Skeletal muscle satellite cell (primary cell): ENCODE measurements around the gene SEMA5A.

Experiments
- H3K27me3 ChIP-seq: 2 replicates; pipeline ENCODE4 v1.7.0; 2013; ENCODE audit warnings: low read length; ENCODE audit not compliant: control insufficient read depth, insufficient read depth
- H3K36me3 ChIP-seq: 2 replicates; pipeline ENCODE4 v1.7.0; 2013; ENCODE audit warnings: mild to moderate bottlenecking, control low read depth, low read length; ENCODE audit not compliant: insufficient read depth
- H3K4me1 ChIP-seq: 2 replicates; pipeline ENCODE4 v1.7.0; 2013; ENCODE audit warnings: low read length; ENCODE audit not compliant: control insufficient read depth, insufficient read depth
- H3K4me2 ChIP-seq: 2 replicates; pipeline ENCODE4 v1.7.0; 2013; ENCODE audit warnings: mild to moderate bottlenecking, low read length
- H3K4me3 ChIP-seq: 2 replicates; pipeline ENCODE4 v1.7.0; 2013; ENCODE audit warnings: low read length
- H3K9ac ChIP-seq: 2 replicates; pipeline ENCODE4 v1.7.0; 2013; ENCODE audit warnings: mild to moderate bottlenecking, low read depth, low read length, moderate library complexity
- H3K9me3 ChIP-seq: replicated peaks from 2 replicates; pipeline ENCODE4 v1.7.0; 2013; ENCODE audit warnings: mild to moderate bottlenecking, control low read depth, low read length

The SEMA5A gene

DNA sequence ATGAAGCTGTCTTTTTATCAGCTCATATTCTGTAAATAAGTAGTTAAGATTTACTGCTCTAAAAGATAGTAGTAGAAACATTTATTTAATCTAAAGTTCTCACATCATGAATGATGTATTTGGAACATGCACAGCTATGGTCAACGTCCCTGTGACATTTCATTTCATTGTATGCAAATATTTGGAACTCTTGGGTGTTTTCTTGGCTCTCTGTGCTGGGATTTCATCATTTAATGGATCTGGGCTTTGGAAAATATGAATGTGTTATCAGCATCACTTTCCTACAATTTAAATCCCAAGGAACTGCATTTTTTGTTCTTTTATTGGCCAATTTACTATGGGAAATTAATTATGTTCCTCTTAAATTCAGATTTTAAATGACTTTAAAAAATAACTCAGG, 462.9 kb downstream of the SEMA5A start:
- H3K4me1 ChIP-seq, result no peaks in the 10 kb centered on the region

GRCh38 chr5:9072701-9073100, 473.2 kb downstream of the SEMA5A start:
- H3K9me3 ChIP-seq, result no peaks in the 10 kb centered on the region
- H3K4me1 ChIP-seq, result no peaks in the 10 kb centered on the region
- H3K36me3 ChIP-seq, result no peaks in the 10 kb centered on the region
- H3K9ac ChIP-seq, result no peak overlapping the region
- no peak overlapping the region for H3K4me3 ChIP-seq
- no peaks in the 10 kb centered on the region for H3K27me3 ChIP-seq
- H3K4me2 ChIP-seq, result no peak overlapping the region

More for the DNA sequence above, 462.9 kb downstream of the SEMA5A start:
- H3K4me3 ChIP-seq, result no peak overlapping the region
- no peak overlapping the region for H3K9ac ChIP-seq
- H3K36me3 ChIP-seq, result no peaks in the 10 kb centered on the region
- no peaks in the 10 kb centered on the region for H3K27me3 ChIP-seq
- H3K9me3 ChIP-seq, result no peaks in the 10 kb centered on the region
- H3K4me2 ChIP-seq, result no peak overlapping the region

DNA sequence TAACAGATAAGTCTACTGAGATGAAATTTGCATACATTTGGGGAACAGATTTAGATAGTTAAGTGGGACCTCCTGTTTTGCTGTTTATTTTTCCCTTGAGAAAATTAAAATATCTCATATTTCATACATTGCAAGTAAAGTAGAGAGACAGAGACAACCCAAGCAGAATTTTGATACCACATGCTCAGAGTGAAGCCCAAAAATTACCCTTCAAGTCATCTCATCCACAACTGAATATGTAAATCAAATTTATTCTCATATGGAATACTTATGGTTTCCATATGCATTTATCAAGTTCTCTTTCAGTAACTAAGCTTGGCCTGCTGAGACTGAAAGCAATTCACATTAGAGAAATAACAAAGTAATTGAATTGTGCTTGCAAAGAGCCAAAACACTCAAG, 474.4 kb downstream of the SEMA5A start:
- H3K4me1 ChIP-seq, result no peaks in the 10 kb centered on the region

GRCh38 chr5:9071074-9071473, 474.8 kb downstream of the SEMA5A start:
- no peak overlapping the region for H3K4me2 ChIP-seq
- H3K4me3 ChIP-seq, result no peak overlapping the region
- no peaks in the 10 kb centered on the region for H3K9me3 ChIP-seq
- no peak overlapping the region for H3K9ac ChIP-seq
- H3K36me3 ChIP-seq, result no peaks in the 10 kb centered on the region
- no peaks in the 10 kb centered on the region for H3K27me3 ChIP-seq
- H3K4me1 ChIP-seq, result no peaks in the 10 kb centered on the region

More for the DNA sequence above, 474.4 kb downstream of the SEMA5A start:
- no peak overlapping the region for H3K9ac ChIP-seq
- no peaks in the 10 kb centered on the region for H3K27me3 ChIP-seq
- H3K9me3 ChIP-seq, result no peaks in the 10 kb centered on the region
- H3K4me3 ChIP-seq, result no peak overlapping the region
- H3K4me2 ChIP-seq, result no peak overlapping the region
- H3K36me3 ChIP-seq, result no peaks in the 10 kb centered on the region

- Histone ChIP-seq H3K4me3 (no peak overlapping the region), H3K27me3 (no peaks in the 10 kb centered on the region), H3K4me1 (no peaks in the 10 kb centered on the region), H3K4me2 (no peak overlapping the region), H3K36me3 (no peaks in the 10 kb centered on the region), H3K9ac (no peak overlapping the region), H3K9me3 (no peaks in the 10 kb centered on the region)
Observed at GRCh38 chr5:9069650-9070049, 476.2 kb downstream of the SEMA5A start.

- Histone ChIP-seq H3K4me3 (no peak overlapping the region), H3K4me1 (no peaks in the 10 kb centered on the region), H3K27me3 (no peaks in the 10 kb centered on the region), H3K9me3 (no peaks in the 10 kb centered on the region), H3K4me2 (no peak overlapping the region), H3K9ac (no peak overlapping the region), H3K36me3 (no peaks in the 10 kb centered on the region)
Observed at GRCh38 chr5:9067154-9067553, 478.7 kb downstream of the SEMA5A start.

DNA sequence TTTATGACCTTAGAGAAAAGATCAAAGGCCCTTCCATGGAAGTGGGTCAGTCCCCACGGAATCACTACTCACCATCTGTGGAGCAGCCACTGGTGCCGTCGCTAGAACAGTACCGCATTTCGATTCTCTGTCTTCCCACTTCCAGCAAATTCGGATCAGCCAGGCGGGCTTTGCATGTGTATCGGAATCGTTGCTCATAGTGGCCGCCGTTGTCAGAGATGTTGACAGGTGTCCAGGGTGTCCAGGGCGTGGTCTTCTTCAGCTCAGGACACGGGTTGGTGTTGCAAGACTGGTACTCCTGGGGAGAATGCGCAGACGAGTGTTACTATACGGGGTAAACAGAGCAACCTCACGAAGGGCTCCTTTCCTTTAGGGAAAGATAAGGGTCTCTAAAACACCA, 479.5 kb downstream of the SEMA5A start:
- H3K36me3 ChIP-seq, result no peaks in the 10 kb centered on the region
- no peaks in the 10 kb centered on the region for H3K27me3 ChIP-seq
- H3K4me3 ChIP-seq, result no peak overlapping the region
- no peak overlapping the region for H3K9ac ChIP-seq
- no peak overlapping the region for H3K4me2 ChIP-seq
- no peaks in the 10 kb centered on the region for H3K4me1 ChIP-seq
- H3K9me3 ChIP-seq, result no peaks in the 10 kb centered on the region

DNA sequence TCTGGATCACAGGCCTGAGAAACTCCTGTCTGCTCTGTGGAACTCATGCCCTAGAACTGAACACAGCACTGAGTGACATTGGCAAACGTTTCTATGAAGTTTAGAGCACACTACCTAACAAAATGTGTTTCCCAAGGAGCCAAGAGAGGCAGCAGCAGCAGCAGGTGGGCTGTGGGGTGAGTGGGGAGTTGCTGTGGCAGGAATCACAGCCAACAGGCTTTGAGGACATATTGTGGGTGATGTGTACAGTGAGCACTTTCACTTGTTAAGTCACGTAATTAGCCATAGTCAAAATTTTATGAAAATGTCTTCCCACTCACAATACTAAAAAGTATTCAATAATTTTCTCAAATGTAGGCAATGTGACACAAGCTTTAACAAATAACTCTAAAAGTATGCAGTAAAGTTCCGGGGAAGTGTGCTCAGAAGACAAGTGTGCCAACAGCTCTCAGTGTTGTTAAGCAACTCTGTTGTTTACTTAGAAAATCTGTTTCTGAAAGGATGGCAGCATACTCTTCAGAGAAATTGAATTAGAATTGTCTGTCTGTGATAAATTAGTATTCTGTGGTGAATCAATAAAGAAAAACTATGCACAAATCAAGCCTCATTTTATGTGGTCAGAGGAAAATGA, 482.1 kb downstream of the SEMA5A start:
- Histone ChIP-seq H3K36me3 (no peaks in the 10 kb centered on the region), H3K4me1 (peaks cover 19% of the 10 kb centered on the region), H3K9me3 (no peaks in the 10 kb centered on the region), H3K27me3 (no peaks in the 10 kb centered on the region), H3K9ac (no peak overlapping the region), H3K4me3 (no peak overlapping the region), H3K4me2 (no peak overlapping the region)

- Histone ChIP-seq H3K9me3 (no peaks in the 10 kb centered on the region), H3K9ac (no peak overlapping the region), H3K27me3 (no peaks in the 10 kb centered on the region), H3K4me3 (no peak overlapping the region), H3K4me2 (no peak overlapping the region), H3K4me1 (peaks cover 27% of the 10 kb centered on the region), H3K36me3 (no peaks in the 10 kb centered on the region)
Observed at GRCh38 chr5:9062873-9063272, 483.0 kb downstream of the SEMA5A start.

GRCh38 chr5:9059920-9060691, 485.8 kb downstream of the SEMA5A start:
- peak overlapping the region; percentile 72 for H3K9ac ChIP-seq
- H3K4me3 ChIP-seq, result no peak overlapping the region
- no peaks in the 10 kb centered on the region for H3K27me3 ChIP-seq
- H3K9me3 ChIP-seq, result no peaks in the 10 kb centered on the region
- H3K36me3 ChIP-seq, result no peaks in the 10 kb centered on the region
- peaks cover 37% of the 10 kb centered on the region for H3K4me1 ChIP-seq
- peak overlapping the region; percentile 46 for H3K4me2 ChIP-seq

GRCh38 chr5:9058666-9059065, 487.2 kb downstream of the SEMA5A start:
- no peaks in the 10 kb centered on the region for H3K27me3 ChIP-seq
- H3K4me1 ChIP-seq, result peaks cover 42% of the 10 kb centered on the region
- H3K36me3 ChIP-seq, result no peaks in the 10 kb centered on the region
- no peaks in the 10 kb centered on the region for H3K9me3 ChIP-seq
- H3K4me2 ChIP-seq, result no peak overlapping the region
- peak overlapping the region; percentile 72 for H3K9ac ChIP-seq
- H3K4me3 ChIP-seq, result no peak overlapping the region

DNA sequence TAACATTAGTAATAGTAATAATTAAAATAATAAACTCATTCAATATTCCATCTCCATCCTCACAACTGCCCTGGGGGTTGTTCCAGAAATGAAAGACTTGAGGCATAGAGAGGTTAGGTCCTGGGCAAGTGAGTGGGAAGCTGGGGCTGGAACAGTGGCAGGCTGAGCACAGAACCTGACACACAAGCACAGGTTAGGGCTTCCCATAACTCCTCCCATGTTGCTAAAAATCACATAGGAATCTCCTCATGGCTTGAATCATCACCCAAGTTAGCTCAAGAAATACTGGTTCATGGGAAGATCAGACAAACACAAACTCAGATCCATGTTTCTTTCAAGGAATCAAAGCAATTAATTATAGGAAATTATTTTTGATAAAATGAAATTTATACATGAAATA, 487.7 kb downstream of the SEMA5A start:
- peaks cover 42% of the 10 kb centered on the region for H3K4me1 ChIP-seq
- H3K4me2 ChIP-seq, result no peak overlapping the region

More for the DNA sequence above, 487.7 kb downstream of the SEMA5A start:
- H3K9me3 ChIP-seq, result no peaks in the 10 kb centered on the region
- no peaks in the 10 kb centered on the region for H3K27me3 ChIP-seq
- H3K4me3 ChIP-seq, result no peak overlapping the region
- no peak overlapping the region for H3K9ac ChIP-seq
- no peaks in the 10 kb centered on the region for H3K36me3 ChIP-seq
